HL-60 (cell line): ENCODE measurements around the gene PEX5.

Experiments
- CTCF ChIP-seq: IDR thresholded peaks from one replicate; pipeline ENCODE4 v1.5.1; 2011; ENCODE audit warnings: low read length, control low read depth, inconsistent platforms; ENCODE audit not compliant: insufficient read depth
- GABPA ChIP-seq: IDR thresholded peaks from 2 replicates; pipeline ENCODE4 v1.6.1; 2012; ENCODE audit warnings: low read depth
- POLR2AphosphoS5 ChIP-seq: IDR thresholded peaks from 2 replicates; pipeline ENCODE4 v1.6.1; 2012; ENCODE audit warnings: low read depth
- REST ChIP-seq: IDR thresholded peaks from 2 replicates; pipeline ENCODE4 v1.6.1; 2012; ENCODE audit warnings: low read depth; ENCODE audit not compliant: insufficient replicate concordance

GRCh38 chr12:7157391-7157790, 32.1 kb upstream of the PEX5 start:
- TF ChIP-seq CTCF, result no peak
- no peak for TF ChIP-seq POLR2AphosphoS5
- no peak for TF ChIP-seq REST
- TF ChIP-seq GABPA, result no peak
